GM20431 (cell line): ENCODE measurements around the gene FNBP1.

Experiments
- in situ Hi-C: fragments of 300-500 bp; cut with MseI, MboI; formaldehyde crosslinking; loops from one replicate; pipeline ENCODE4 v1.15.0; 2020; ENCODE audit warnings: low sequenced_read_pairs; ENCODE audit not compliant: unreplicated experiment

Gene FNBP1

GRCh38 chr9:129868023-129868871 is 174.7 kb downstream of the FNBP1 start:
- in situ Hi-C loops = loop anchor here (25.0 kb wide), 1 partner anchor 369 kb away; no protein-coding TSS in a partner anchor

DNA sequence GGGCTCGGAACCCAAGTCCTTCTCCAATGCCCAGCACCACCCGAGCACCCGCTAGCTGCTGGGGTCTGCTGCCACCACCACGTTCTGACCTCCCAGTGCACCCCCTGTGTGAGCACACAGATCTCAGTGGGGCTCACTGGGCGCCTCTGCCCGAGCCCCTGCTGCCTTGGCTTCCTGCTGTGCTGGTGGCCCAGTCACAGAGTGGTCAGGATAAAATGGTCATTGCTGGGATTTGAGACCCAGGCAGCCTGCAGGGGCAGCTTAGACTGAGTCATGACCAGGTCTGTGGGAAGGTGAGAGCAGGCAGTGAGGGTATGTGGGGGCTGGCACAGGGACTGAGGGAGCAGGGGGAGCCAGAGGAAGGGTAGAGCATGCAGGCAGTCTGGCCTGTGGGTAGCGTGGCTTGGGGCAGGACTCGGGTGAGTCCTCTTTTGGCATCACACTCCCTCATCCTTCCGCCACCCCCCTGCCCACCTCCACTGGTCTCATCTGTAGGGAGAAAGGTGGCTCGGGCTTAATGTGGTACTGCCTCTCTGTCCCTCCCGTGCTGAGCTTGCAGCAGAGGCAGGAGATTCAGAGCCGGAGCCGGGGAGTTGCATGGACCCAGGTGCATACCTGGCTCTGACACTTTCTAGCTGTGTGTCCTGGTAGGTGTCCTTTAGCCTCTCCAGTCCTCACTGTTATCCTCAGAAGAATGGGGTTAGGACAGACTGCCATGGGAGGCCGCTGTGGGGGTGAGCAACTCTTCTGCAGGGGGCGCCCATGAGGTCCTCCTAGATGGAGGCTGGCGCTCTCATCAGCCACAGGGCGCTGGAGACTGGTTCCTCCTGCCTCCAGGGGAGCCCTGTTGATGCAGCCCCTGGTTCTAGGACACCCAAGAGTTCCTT is 175.6 kb downstream of the FNBP1 start:
- in situ Hi-C loops = loop anchor here (25.0 kb wide), 1 partner anchor 370 kb away; no protein-coding TSS in a partner anchor

DNA sequence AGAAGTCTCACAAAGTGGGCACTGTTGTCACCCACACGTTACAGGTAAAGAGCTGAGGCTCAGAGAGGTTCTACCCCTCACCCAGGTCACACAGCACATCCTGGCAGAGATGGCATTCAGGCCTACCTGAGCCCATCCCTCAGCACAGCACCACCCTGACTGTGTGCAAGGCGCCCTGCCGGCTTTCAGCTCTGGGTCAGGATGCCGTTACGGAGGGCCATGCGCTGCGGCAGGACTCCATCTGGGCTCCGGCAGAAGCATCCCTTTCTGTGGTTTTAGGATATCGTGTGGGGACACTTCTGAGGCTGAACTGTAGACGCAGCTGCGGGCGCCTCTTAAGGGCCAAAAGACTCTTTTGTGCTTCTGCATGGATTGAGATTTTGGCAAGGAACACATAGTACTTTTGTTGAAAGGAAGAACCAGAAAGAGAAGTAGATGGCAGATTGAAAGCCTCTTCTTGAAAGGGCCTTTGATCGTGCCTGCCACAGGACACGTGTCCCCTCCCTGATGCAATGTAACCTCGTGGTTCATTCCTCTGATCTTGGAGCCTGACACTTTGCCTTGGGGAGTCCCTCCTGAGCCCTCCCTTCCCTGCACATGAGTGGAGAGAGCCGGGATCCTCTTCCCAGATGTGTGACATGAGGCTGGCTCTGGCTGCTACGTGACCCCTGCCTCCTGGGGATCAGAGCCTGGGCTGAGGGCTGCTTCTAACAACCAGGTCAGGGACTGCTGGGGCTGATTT is 176.4 kb downstream of the FNBP1 start:
- in situ Hi-C loops = loop anchor here (25.0 kb wide), 1 partner anchor 371 kb away; no protein-coding TSS in a partner anchor

DNA sequence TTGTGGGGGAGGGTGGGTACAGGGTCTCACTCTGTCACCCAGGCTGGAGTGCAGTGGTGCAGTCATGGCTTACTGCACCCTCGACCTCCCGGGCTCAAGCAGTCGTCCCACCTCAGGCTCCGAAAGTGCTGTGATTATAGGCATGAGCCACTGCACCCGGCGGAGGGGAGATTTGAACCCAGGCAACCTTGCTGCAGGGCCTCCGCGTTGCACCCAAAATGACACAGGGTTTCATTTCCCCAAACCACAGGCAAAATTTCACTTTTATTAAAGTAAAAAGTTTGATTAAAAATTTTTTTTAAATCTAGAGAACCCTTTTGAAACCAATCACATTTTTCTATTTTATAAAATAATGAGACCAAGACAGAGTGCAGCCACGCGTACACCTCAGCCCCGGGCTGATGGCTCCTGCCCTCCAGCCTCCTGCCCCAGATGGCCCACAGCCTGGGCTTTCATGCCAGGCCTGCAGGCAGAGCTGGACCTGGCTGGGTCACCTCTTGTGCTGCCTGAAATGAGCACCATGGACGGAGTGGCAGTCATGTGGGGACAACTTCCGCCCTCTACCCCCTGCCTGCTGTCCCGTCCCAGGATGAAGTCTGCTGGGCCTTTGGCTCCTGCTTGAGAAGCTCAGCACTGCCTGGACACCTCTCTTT is 177.2 kb downstream of the FNBP1 start:
- in situ Hi-C loops = loop anchor here (25.0 kb wide), 1 partner anchor 372 kb away; no protein-coding TSS in a partner anchor

GRCh38 chr9:129864991-129865647 is 177.9 kb downstream of the FNBP1 start:
- in situ Hi-C loops = loop anchor here (25.0 kb wide), 1 partner anchor 372 kb away; no protein-coding TSS in a partner anchor

- in situ Hi-C loops = loop anchor here (25.0 kb wide), 1 partner anchor 374 kb away; no protein-coding TSS in a partner anchor
These were observed 179.8 kb downstream of the FNBP1 start for GRCh38 chr9:129863059-129863690.

GRCh38 chr9:129861447-129861827 is 181.6 kb downstream of the FNBP1 start:
- in situ Hi-C loops = loop anchor here (25.0 kb wide), 1 partner anchor 376 kb away; no protein-coding TSS in a partner anchor

DNA sequence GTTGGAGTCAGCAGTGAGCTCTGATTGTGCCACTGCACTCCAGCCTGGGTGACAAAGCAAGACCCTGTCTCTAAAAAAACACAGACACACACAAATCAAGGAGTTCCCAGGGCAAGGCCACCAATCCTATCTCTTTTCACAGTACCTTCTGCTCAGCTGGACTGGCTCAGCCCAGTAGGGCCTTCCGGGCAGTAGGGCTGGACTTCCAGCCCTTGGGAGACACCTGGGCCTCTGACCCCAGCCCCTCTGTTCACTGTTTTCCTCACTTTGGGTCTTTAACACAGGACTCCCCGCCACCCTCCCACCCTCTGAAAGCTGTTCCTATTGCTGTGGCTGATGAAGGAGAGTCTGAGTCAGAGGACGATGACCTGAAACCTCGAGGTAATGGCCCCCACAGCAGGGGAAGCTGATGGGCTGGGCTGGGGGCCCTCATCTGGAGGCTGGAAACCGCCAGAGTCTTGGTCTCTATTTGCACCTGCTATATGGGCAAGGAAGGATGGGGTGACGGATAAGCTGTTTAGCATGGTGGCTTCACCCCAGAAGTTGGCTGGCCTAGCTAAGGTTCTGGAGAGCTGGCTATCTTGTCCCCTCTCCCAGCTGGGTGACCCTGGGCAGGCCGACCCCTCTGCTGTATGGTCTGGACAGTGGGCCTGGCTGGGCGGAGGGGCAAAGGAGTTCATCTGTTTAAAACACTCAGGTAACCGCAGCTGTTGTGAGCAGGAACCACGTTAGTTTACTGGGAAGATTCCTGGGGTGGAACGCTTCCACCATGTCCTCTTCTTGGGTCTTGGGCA is 182.1 kb downstream of the FNBP1 start:
- in situ Hi-C loops = loop anchor here (25.0 kb wide), 1 partner anchor 376 kb away; no protein-coding TSS in a partner anchor

- in situ Hi-C loops = loop anchor here (25.0 kb wide), 1 partner anchor 379 kb away; no protein-coding TSS in a partner anchor
These were observed 184.6 kb downstream of the FNBP1 start for GRCh38 chr9:129858167-129858962.

GRCh38 chr9:129857207-129857606 is 185.8 kb downstream of the FNBP1 start:
- in situ Hi-C loops = loop anchor here (25.0 kb wide), 1 partner anchor 380 kb away; no protein-coding TSS in a partner anchor

DNA sequence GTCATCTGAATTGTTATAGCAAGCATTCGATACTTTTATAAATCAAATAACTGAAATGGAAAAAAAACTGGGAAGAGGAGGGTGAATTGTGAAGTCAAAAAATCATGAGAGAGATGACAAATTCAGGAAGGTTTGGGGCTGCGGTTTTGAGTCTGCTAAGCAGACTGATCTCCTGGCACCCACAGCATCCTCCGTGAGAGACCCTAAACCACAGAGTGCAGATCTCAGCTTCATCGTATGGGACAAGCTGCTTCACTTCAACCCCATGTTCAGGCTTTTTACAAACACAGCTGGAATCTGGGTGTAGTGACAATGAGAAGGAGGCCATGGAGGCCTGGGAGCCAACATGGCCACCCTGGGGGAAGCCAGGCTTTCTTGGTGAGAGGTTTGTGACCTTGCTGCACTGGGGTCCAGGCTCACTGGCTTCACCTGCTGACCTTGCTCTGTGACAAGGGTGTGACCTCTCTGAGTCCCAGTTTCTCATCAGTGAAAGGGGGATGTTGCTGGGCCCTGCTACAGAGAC is 188.3 kb downstream of the FNBP1 start:
- in situ Hi-C loops = loop anchor here (25.0 kb wide), 1 partner anchor 383 kb away; no protein-coding TSS in a partner anchor

- in situ Hi-C loops = loop anchor here (25.0 kb wide), 1 partner anchor 384 kb away; no protein-coding TSS in a partner anchor
These were observed 189.4 kb downstream of the FNBP1 start for GRCh38 chr9:129853614-129854013.

DNA sequence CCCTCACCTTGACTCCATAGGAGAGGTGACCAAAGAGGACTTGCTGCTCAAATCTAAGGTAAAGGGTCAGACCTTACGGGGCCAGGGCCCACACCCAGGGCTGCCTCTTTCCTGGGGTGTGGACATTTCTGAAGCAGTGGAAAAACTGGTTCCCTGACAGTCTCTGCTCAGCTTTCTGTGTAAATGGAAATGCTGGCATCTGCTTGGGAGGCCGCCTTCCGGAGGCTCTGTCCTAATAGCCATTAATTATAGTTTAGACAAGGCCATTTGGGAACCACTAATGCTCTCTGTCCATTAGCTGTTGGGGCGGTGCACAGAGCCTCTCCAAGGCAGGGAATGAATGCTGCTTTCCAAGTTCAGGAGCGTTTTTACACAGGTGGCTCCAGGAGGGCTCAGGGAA is 190.4 kb downstream of the FNBP1 start:
- in situ Hi-C loops = loop anchor here (25.0 kb wide), 1 partner anchor 385 kb away; no protein-coding TSS in a partner anchor

GRCh38 chr9:129851821-129852220 is 191.2 kb downstream of the FNBP1 start:
- in situ Hi-C loops = loop anchor here (25.0 kb wide), 1 partner anchor 385 kb away; no protein-coding TSS in a partner anchor

DNA sequence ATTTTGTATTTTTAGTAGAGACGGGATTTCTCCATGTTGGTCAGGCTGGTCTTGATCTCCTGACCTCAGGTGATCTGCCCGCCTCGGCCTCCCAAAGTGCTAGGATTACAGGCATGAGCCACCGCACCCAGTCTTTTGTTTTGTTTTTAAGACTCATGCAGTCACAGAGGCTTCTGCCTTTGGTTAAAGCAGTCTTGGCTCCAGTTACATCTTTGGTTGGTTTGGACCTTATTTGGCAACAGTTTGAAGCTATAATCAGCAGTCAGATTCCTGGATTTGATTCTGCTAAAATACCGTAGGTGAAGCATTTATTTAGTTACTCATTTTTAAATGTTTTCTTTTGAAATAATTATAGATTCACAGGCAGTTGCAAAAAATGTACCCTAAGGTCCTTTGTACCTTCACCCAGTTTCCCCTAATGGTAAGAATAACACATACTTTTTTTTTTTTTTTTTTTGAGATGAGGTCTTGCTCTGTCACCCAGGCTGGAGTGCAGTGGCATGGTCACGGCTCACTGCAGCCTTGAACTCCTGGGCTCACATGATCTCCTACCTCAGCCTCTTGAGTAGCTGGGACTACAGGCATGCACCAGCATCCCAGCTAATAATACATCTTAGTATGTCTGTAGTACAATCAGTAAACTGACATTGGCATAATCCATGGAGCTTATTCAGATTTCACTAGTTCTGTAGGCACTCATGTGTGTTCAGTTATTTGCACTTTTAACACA is 192.0 kb downstream of the FNBP1 start:
- in situ Hi-C loops = loop anchor here (25.0 kb wide), 1 partner anchor 386 kb away; no protein-coding TSS in a partner anchor
